HG03066 (cell line): ENCODE measurements around the gene OXA1L.
"Not testable (repeated sequence)": the region's sequence is repeated elsewhere in the genome, so short reads cannot be mapped to it uniquely, and the experiment has no call there.

Source experiments
- ATAC-seq: cut with Tn5 transposase; IDR thresholded peaks from one replicate; pipeline ENCODE4 v1.9.1; 2021; ENCODE audit warnings: low read depth; ENCODE audit not compliant: unreplicated experiment

OXA1L gene

DNA sequence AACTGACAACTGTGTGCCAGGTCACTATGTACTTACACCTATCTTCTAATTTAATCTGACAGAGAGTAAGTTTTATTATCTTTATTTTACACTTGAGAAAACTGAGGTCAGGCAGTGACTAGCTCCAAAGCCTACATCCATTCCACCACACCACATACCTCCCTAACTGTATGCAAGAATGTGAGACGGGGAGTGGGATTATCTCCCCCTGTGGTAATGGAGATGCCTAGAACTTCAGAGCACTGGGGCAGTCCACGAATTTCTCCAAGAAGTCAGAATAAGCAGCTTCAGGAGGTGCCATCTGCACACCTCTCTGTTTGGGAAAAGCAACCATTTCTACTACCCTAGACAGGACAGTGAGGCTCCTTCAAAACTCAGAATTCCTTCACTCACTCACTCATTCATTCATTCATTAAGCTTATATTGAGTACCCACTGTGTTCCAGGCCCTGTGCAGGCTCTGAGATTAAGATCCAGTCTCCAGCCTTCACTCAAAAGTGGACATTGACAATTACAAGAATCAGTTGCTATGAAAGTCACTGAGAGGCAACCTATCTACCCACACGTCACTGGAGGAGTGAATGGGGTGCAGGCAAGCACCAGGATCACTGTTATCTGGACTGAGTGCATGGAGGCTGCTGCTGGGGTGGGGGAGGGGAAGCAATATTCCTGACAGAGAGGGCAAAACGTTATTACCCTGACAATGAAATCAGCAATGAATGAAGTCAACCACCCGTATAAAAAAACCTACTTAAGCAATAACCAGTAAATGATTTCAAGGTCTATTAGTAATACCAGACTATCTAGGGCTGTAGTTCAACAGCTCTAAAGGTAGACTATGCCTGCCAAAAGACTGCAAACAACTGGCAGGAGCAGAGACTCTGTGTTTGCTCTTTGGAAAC, 30.8 kb downstream of the OXA1L start:
- no peak for ATAC-seq

DNA sequence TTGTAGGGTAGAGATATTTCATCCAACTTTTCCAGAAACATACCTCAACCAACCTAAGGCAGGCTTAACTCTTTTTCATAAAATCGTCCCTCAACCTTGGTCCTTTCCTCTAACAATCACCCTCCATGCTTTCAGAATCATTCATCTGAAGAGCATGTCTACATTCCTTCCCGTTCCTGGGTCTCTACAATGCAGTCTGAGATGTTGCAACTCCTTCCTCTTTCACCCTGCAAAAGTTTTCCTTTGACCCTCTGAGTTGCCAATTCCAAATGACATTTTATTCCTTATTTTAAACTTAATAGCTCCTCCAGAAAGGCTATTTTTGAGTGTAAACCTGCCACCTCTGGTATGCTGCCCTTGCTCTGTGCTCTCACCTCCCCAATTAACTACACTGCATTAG, 32.0 kb downstream of the OXA1L start:
- ATAC-seq, result no peak

DNA sequence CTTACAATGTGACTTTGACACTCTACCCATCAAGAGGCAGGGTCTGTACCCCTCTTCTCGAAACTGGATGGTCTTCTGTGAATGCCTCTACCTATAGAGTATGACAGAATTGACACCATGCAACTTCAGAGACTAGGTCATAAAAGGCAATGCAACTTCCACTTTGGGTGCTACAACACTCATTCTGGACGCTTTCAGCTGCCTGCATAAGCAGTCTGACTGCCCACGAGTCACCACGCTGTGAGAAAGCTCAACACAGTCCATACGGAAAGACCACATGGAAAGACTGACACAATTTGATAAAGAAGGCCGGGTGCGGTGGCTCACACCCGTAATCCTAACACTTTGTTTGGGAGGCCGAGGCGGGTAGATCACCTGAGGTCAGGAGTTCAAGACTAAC, 33.9 kb downstream of the OXA1L start:
- ATAC-seq, result no peak

DNA sequence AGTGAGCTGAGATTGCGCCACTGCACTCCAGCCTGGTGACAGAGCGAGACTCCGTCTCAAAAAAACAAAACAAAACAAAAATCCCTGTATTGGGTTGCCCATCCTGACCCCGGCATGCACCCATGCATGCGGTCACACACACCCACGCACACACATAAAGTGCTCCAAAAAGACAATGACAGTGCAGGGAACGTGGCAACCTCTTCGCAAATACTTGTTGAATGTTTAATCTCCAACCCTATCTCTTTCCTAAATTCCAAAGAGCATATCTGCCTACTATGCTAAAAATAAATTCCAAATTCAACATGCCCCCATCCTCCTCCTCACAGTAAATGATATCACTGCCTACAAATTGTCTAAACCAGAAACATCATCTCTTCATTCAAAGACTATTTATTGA, 35.2 kb downstream of the OXA1L start:
- ATAC-seq, result no peak

DNA sequence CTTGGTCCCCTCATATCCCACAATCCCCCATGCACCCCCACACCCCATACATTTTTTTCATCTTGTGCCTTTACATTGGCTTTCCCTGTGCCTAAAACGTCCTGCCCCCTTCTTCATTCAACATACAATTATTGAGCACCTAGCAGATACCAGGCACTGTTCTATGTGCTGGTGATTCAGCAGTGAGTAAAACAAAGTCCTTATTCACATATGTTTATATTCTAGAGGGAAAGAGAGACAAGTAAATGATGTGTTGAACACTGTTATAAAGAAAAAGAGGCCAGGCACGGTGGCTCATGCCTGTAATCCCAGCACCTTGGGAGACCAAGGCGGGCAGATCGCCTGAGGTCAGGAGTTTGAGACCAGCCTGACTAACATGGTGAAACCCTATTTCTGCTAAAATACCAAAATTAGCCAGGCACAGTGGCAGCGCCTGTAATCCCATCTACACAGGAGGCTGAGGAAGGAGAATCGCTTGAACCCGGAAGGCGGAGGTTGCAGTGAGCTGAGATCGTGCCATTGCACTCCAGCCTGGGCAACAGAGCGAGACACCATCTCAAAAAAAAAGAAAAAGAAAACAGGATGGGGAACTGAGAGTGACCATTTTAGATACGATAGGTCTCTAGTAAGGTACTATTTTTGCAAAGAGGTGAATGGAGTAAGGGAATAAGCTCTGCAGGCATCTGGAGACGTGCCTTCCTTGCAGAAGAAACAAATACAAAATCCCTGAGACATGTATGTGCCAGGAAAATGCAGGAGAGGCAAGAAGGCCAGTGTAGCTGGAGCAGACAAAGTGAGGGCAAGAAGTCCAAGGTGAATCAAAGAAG, 36.6 kb downstream of the OXA1L start:
- peak; percentile 48 for ATAC-seq

DNA sequence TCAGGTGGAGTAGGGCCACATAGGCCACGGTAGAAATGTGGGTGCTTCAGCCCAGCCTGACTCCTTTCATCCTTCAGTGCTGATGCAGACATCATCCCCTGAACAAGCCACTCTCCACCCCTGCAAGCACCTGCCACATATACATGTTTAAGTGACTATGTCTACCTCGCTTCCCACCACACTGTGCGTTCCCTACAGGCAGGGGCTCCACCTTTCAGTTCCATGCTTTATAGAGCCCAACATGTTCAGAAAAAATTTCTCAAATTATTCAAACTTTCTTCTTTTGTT, 37.1 kb downstream of the OXA1L start:
- peak; percentile 51 for ATAC-seq

DNA sequence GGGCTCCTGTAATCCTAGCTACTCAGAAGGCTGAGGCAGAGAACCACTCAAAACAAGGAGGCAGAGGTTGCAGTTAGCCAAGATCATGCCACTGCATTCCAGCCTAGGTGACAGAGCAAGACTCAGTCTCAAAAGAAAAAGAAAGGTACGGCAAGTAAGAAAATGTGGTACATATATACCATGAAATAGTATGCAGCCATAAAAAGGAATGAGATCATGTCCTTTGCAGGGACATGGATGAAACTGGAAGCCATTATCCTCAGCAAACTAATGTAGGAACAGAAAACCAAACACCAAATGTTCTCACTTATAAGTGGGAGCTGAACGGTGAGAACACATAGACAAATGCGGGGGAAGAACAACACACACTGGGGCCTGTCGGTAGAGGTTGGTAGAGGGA, 38.7 kb downstream of the OXA1L start:
- not testable (repeated sequence) for ATAC-seq

DNA sequence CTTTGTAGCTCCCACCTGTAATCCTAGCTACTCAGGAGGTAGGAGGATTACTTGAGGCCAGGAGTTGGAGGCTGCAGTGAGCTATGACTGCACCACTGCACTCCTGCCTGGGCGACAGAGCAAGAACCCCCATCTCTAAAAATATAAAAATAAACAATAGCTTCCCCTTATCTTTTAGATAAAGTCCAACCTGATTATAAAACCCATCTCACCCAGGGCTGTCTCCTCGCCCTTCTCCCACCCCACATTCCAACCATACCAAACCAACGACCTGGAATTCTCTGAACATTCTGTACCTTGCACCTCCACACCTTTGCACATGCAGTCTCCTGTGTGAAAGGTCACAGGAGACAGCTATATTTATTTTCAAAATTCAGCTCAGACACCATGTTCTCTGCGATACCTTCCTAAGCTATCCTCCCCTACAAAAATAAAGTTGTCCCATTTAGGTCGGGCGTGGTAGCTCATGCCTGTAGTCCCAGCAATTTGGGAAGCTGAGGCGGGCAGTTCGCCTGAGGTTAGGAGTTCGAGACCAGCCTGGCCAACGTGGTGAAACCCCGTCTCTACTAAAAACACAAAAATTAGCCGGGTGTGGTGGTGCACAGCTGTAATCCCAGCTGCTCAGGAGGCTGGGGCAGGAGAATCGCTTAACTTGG, 41.1 kb downstream of the OXA1L start:
- no peak for ATAC-seq

DNA sequence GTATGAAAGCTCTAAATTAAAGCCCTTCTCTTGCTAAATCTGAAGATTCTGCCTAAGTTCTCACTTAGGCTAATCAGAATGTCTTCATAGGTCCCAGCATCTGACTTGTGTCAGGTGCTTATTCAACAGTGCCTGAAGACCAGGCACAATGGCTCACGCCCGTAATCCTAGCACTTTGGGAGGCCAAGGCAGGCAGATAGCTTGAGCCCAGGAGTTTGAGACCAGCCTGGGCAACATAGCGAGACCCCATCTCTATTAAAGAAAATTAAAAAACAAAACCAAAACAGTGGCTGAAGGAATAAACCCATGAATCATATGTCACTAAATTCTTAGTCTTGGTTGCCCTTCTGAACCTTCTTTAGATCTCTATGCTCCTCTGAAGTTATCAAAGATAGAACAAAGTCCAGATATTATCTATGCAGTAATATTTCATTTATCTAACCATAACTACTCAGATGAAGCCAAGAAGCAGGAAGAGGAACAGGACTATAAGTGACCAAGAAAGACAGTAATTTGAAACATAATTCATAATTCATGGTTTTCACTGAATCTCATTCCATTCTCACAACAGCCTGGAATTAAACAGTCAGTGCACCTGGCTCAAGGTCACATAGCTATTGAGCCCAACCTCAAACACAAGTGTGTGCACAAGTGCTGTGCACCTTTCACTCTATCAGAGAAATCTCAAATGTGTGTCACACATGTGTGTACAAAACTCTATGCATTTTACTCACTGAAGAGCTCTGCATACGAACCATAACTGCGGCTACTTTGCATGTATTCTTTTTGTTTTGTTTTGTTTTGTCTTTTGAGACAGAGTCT, 42.1 kb downstream of the OXA1L start:
- no peak for ATAC-seq

DNA sequence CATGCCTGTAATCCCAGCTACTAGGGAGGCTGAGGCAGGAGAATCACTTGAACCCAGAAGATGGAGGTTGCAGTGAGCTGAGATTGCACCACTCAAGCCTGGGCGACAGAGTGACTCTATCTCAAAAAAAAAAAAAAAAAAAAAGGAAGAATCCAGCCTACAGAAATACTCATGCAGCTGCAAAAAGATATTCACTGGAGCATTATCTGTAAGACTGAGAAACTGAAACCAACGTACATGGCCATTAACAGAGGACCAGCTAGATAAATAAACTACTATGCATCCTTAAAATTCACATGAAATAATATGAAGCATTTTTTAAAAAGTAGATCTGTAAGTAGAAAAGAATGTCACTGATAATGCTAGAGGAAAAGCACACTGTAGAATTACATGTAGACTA, 45.2 kb downstream of the OXA1L start:
- no peak for ATAC-seq

DNA sequence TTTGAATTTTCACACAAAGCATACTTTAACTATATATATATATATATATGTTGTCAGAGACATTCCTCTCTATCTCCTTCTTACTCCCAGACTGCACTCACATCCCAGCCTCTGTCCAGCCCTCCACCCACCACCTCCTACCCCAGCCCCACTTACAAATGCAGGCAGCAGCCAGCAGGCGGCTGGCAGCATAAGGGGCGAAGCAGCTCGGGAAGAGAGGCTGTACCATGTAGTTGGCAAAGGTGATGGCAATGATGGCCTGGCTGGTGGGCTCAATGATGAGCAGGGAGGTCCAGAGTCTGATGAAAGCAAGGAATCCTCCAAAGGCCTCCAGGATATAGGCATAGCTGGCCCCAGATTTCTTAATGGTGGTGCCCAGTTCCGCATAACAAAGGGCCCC, 46.3 kb downstream of the OXA1L start:
- no peak for ATAC-seq

DNA sequence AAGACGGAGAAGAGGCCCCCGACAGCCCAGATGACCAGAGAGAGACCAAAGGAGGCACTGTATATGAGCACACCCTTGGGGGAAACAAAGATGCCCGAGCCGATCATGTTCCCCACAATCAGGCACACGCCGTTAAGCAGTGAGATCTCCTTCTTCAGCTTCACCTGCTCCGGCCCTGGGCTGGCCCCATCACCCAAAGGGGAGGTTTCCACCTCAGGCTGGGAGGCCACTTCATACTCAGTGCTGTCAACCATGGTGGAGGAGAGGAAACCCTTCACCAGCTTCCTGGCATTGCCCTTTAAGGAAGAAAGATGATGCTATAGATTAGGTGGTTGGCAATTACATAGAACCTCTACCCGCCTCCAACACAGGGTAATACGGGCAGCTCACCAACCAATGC, 46.7 kb downstream of the OXA1L start:
- ATAC-seq, result no peak

DNA sequence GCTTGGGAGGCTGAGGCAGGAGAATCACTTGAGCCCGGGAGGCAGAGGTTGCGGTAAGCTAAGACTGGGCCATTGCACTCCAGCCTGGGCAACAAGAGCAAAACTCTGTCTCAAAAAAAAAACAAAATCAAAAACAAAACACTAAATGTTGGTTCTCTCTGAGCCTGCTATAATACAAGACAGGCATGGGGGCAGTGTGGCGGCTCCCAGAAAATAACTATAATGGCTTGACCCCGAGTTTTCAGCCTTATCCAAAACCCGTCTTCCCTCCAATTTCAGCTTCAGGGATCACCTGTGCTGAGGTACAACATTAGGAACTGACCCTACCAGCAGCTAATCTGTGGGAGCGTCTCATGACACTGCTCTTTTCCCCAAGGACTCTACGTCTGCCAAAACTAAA, 47.9 kb downstream of the OXA1L start:
- no peak for ATAC-seq

DNA sequence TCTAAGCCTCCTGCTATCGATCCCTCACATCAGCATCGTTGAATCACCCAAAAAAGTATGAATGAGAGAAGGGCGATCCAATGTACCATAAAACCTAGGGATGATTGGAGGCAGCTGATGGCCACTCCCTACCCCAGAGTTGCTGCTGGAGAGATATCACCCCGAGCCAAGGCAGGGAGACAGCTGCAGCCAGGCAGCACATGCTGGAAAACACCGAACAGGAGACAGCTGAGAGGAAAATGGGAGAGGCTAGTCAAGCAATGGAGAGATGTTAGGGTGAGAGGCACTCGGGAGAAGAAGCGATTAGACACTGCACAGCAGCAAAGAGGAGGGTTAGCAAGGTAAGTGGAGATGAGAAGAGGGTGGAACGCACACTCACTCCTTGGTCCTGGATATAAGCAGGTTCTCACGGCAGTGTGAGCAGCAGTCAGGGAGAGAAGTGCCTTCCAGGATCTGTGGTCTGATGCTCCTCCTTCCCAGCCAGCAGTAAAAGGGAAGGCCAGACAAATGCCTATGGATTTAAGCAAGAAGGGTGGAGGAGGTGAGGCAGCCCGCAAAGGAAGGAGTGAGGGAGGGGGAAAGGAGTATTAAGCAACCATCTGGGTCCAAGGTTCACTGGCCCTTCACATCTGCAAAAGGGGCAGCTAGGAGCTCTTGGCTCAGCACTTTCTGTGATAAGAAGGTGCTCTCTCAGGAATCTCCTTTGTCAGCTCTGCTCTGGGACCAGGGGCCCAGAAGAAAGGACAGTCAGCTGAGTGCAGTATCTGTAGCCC, 48.6 kb downstream of the OXA1L start, which contains the start of gene SLC7A7:
SLC7A7 (minus strand) TSS at position 495 of the 773 bp plus-strand sequence. CDS start 2,037 bp downstream, outside the sequence.
- ATAC-seq, result no peak

DNA sequence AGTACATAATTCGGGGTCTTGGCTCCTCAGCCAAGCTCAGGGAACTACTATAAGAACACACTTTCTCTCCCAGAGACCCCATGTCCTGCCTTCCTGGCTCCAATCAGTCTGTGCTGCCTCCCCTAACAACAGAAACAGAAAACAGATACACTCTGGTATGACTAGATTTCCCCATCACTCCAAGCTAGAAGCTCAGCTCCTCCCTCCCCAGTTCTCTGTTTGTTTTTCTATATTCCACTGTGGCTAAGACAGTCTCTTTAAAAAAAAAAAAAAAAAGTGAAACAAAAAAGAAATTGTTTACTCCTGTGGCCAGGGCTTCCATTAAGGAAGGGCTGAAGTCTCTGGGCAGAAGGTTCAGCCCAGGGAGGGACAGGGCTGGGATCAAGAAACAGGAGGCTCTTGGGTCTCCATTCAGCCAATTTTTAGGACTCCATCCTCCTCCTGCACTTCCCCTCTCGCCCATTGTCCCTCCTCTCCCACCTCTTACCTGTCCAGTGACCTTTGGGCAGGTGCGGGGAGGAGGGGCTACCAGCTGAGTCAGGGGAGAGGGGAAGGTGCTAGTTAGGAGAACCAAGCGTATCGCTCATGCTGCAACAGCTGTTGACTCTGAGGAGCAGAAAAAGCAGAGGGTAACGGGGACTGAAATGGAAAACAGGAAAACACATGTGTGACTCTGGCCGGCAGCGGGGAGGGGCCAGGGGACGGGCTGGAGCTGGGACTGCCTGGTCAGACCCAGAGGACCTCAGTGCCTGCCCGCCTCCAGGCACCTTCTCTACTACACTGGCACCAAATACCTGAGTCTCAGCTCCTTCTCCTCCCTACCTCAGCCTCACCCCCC, 52.9 kb downstream of the OXA1L start:
- no peak for ATAC-seq

DNA sequence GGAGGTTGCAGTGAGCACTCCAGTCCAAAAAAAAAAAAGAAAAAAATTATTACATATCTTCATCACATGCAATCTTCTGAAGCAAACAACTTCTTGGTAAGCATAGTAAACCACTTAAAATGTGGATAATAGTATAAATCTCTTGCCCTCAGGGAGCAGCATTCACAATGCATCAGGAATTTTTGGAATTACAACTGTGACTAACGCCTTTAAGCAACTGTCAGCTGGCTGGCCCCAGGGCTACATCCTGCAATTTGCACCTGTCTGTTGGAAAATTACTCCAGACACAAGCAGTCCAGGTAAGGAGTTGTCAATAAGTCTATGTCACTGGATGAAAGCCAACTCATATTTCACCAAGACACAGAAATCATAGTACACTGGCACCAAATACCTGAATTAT, 54.2 kb downstream of the OXA1L start:
- ATAC-seq, result no peak

DNA sequence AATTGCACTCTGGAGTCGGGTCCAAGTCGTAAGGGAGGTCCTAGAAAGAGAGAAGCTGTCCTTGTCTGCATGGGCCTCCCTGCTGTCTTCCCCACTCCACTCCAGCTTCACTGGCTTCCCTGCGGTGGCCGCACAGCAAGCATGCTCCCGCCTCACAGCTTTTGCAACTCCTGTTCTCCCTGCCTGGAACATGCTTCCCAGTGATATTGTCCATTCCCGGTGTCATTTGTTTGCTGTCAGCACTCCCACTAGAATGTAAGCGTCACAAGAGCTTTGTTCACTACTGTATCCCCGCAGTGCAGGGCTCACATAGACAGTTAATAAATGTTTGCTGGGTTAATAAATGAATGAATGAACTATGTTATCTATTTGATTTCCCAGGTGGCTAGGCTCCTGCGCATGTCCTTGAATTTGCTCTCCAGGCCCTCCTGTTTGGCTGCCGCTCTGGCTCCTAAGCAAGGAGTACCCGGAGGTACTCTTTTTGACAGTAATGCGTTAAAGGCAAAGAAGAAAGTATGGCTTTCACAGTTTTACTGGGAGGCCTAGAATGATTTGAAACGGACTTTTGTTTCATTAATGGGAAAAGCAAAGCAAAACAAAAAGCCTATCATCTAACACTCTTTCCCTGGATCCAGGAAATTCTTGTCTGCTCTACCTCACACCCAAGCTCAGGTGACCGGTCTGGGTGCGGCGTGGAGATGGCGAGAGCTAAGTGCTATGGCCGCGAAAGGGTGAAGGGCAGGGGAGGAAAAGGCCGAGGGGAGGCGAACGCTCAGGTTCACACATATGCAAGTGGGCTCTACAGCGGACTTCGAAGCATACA, 54.9 kb downstream of the OXA1L start:
- no peak for ATAC-seq

DNA sequence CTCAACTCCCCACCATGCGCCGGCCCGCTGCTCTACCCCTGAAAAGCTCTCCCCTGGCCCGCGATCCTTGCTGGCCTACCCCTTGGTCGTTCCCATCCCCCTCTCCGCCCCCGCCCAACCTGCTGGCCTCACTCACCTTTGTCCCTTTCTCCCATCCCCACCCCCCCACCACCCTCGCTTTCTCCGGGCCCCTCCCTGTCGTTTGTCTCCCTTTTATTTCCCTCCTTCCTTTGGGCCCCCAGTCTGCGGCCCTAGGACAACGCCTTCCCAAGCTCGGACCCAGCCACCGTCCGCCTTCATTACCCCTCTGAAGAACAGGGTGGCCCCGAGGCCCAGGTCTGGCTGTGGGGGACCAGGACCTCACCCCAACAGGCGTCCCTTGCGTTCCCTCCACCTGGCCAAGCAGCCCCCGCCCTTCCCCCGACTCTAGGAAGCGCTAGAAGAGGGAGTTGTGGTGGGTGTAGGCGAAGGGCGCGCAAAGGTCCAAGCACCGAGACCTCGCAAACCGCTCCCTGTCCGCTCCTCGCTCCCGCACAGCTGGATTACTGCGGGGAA, 55.6 kb downstream of the OXA1L start:
- no peak for ATAC-seq
